Coronary artery (tissue), 2 donors: ENCODE results near the gene INSC.
A peak's percentile ranks its signal among the peaks of the same experiment; 100 is the strongest.
"Not testable (repeated sequence)": the region's sequence is repeated elsewhere in the genome, so short reads cannot be mapped to it uniquely, and the experiment has no call there.

Source experiments
- DNase-seq: peaks from one replicate; pipeline ENCODE4 v3.0.0-alpha.2; 2017; ENCODE audit warnings: low spot score
- H3K27ac ChIP-seq, 2 donors: fragments of 200-600 bp; sonication (generic); one replicate each; pipeline ENCODE4 v1.5.1; 2016 to 2019
- H3K4me3 ChIP-seq: fragments of 200-600 bp; sonication (generic); 2 replicates; pipeline ENCODE4 v1.5.1; 2016; ENCODE audit warnings: mild to moderate bottlenecking, moderate library complexity
- CTCF ChIP-seq: fragments of 200-600 bp; sonication (generic); IDR thresholded peaks from one replicate; pipeline ENCODE4 v1.5.1; 2019; ENCODE audit warnings: antibody characterized with exemption

Gene INSC

GRCh38 chr11:15114501-15115475, at the start of gene INSC:
Gene INSC (plus strand): TSS chr11:15114923. CDS start chr11:15149175, 34,252 bp downstream.
- TF ChIP-seq CTCF: no peak
- Histone ChIP-seq H3K4me3 (peak within 1 kb of the TSS; percentile 72), H3K27ac (peak within 1 kb of the TSS in 1 of 2 donors; percentile 29)
- no peak for DNase-seq

GRCh38 chr11:15069751-15070150, 45.0 kb upstream of the INSC start:
- not testable (repeated sequence) for H3K4me3 ChIP-seq, DNase-seq, H3K27ac ChIP-seq

GRCh38 chr11:15071556-15072255, 43.0 kb upstream of the INSC start:
- no peak overlapping the region for H3K4me3 ChIP-seq
- H3K27ac ChIP-seq: no peak overlapping the region
- no peak for TF ChIP-seq CTCF
- DNase-seq: no peak

- no peak for TF ChIP-seq CTCF
- DNase-seq: no peak
- no peak overlapping the region for H3K4me3 ChIP-seq
- no peak overlapping the region for H3K27ac ChIP-seq
Measured at GRCh38 chr11:15072551-15073143, 42.1 kb upstream of the INSC start.

- no peak for DNase-seq
- H3K4me3 ChIP-seq: peak within 1 kb of the TSS; percentile 57
- H3K27ac ChIP-seq: no peak within 1 kb of the TSS
- no peak for TF ChIP-seq CTCF
Measured at GRCh38 chr11:15073361-15074205, 41.1 kb upstream of the INSC start, which contains the start of gene CALCB. Gene CALCB (plus strand): TSS chr11:15073593. CDS start chr11:15074719, 1,126 bp downstream.

GRCh38 chr11:15074206-15075161, 40.2 kb upstream of the INSC start:
- H3K27ac ChIP-seq: no peak overlapping the region
- TF ChIP-seq CTCF: peak; percentile 60
- no peak for DNase-seq
- peak overlapping the region; percentile 57 for H3K4me3 ChIP-seq
